HCT116 (cell line): ENCODE data around the gene ZSCAN25. TPM values are rescaled to one million over a fixed set of nuclear protein-coding genes. Genes with fewer than 3 reads are reported as not detected.

Source experiments
- ATAC-seq: fragments of 200-7000 bp; cut with Tn5 transposase; 2 replicates; pipeline ENCODE4 v1.9.1; 2020; ENCODE audit warnings: mild to moderate bottlenecking, moderate library complexity
- BruUV-seq: library from RNA; stranded (reverse); fragments of 400-500 nt; replicated peaks from 2 replicates; lab custom pipeline; 2021; lab: Mats Ljungman, UMichigan
- CTCF ChIA-PET: fragments of 300-600 bp; sonication (Branson Sonifier 250); formaldehyde crosslinking; loops from one replicate; lab custom pipeline; 2021; ENCODE audit warnings: antibody characterized with exemption; lab: Charles Lee
- POLR2A ChIA-PET: fragments of 300-600, 350-600 bp; sonication (Branson Sonifier 250); formaldehyde crosslinking; loops from one replicate; lab custom pipeline; 2021; ENCODE audit warnings: antibody characterized with exemption; lab: Charles Lee
- RAD21 ChIA-PET, 2 experiments: fragments of 300-600 bp; sonication (Branson Sonifier 250); formaldehyde crosslinking; loops; one replicate each; lab custom pipeline; 2023; ENCODE audit warnings: low total read pairs in 2 of 2; ENCODE audit not compliant: uncharacterized antibody in 2 of 2, unreplicated experiment in 2 of 2, low non-redundant PET in 1 of 2; lab: Charles Lee
- DNase-seq: peaks from one replicate; pipeline ENCODE4 v3.0.0-alpha.2; 2010; ENCODE audit warnings: low read depth, low spot score
- H2AFZ ChIP-seq: fragments of 200-600 bp; shearing (Covaris generic), sonication (generic); 2 replicates; pipeline ENCODE4 v1.6.1; 2017; ENCODE audit warnings: low read depth, mixed run types, mixed read lengths, antibody characterized with exemption, low read length; ENCODE audit not compliant: poor library complexity, severe bottlenecking
- H3K27ac ChIP-seq: 2 replicates; pipeline ENCODE4 v1.5.1; 2012; ENCODE audit warnings: low read depth, low read length
- H3K27me3 ChIP-seq: fragments of 200-600 bp; sonication (generic); 2 replicates; pipeline ENCODE4 v1.6.1; 2016; ENCODE audit warnings: mixed run types, low read length, mixed read lengths; ENCODE audit not compliant: insufficient read depth
- H3K36me3 ChIP-seq, 2 experiments: fragments of 200-500 bp in 1 of 2; fragments of 200-600 bp in 1 of 2; sonication (Bioruptor generic) in 1 of 2; sonication (generic) in 1 of 2; 2 replicates each; pipeline versions ENCODE4 v1.5.1 to v1.6.1; 2014 to 2016; ENCODE audit warnings: low read length in 2 of 2, inconsistent platforms in 1 of 2, mixed read lengths in 1 of 2, mixed run types in 1 of 2; ENCODE audit not compliant: insufficient read depth in 2 of 2, control insufficient read depth in 1 of 2
- H3K4me1 ChIP-seq, 2 experiments: fragments of 200-600 bp in 1 of 2; sonication (generic) in 1 of 2; 2 replicates each; pipeline versions ENCODE4 v1.5.1 to v1.6.1; 2012 to 2017; ENCODE audit warnings: low read length in 2 of 2, inconsistent platforms in 1 of 2, mild to moderate bottlenecking in 1 of 2, mixed read lengths in 1 of 2, mixed run types in 1 of 2, moderate library complexity in 1 of 2; ENCODE audit not compliant: insufficient read depth in 2 of 2, control insufficient read depth in 1 of 2
- H3K4me2 ChIP-seq: fragments of 200-600 bp; sonication (generic); 2 replicates; pipeline ENCODE4 v1.6.1; 2017; ENCODE audit warnings: mixed run types, low read length, mixed read lengths
- H3K4me3 ChIP-seq, 2 experiments: fragments of 200-600 bp in 1 of 2; sonication (generic) in 1 of 2; replicated peaks in 1 of 2; 2 replicates each; pipeline ENCODE4 v1.5.1; 2011 to 2016; ENCODE audit warnings: low read length in 2 of 2, control low read depth in 1 of 2, low read depth in 1 of 2, mild to moderate bottlenecking in 1 of 2, mixed read lengths in 1 of 2, mixed run types in 1 of 2
- H3K79me2 ChIP-seq: fragments of 200-600 bp; sonication (generic); 2 replicates; pipeline ENCODE4 v1.6.1; 2017; ENCODE audit warnings: mild to moderate bottlenecking, mixed run types, low read length, moderate library complexity, mixed read lengths; ENCODE audit not compliant: insufficient read depth
- H3K9ac ChIP-seq: fragments of 200-600 bp; sonication (generic); 2 replicates; pipeline ENCODE4 v1.6.1; 2016; ENCODE audit warnings: low read length, mixed read lengths
- H3K9me2 ChIP-seq: fragments of 200-600 bp; sonication (generic), shearing (Covaris generic); 2 replicates; pipeline ENCODE4 v1.6.1; 2017; ENCODE audit warnings: mixed run types, mild to moderate bottlenecking, moderate library complexity; ENCODE audit not compliant: insufficient read depth
- H3K9me3 ChIP-seq, 2 experiments: fragments of 200-500 bp in 1 of 2; fragments of 200-600 bp in 1 of 2; sonication (Bioruptor generic) in 1 of 2; sonication (generic) in 1 of 2; 2 replicates each; pipeline ENCODE4 v1.6.1; 2014 to 2017; ENCODE audit warnings: low read length in 2 of 2, mixed read lengths in 2 of 2, inconsistent platforms in 1 of 2, low read depth in 1 of 2, mild to moderate bottlenecking in 1 of 2, mixed run types in 1 of 2, moderate library complexity in 1 of 2; ENCODE audit not compliant: control insufficient read depth in 1 of 2, insufficient read depth in 1 of 2
- H4K20me1 ChIP-seq: fragments of 200-600 bp; sonication (generic), shearing (Covaris generic); 2 replicates; pipeline ENCODE4 v1.6.1; 2017; ENCODE audit warnings: mixed run types, mild to moderate bottlenecking, moderate library complexity; ENCODE audit not compliant: insufficient read depth
- CBX3 ChIP-seq: IDR thresholded peaks from 2 replicates; pipeline ENCODE4 v1.6.1; 2012; ENCODE audit warnings: low read depth
- EGR1 ChIP-seq: IDR thresholded peaks from 2 replicates; pipeline ENCODE4 v1.6.1; 2012; ENCODE audit warnings: low read depth
- EZH2phosphoT487 ChIP-seq: fragments of 200-600 bp; IDR thresholded peaks from 2 replicates; pipeline ENCODE4 v1.6.1; 2018; ENCODE audit warnings: antibody characterized with exemption, borderline replicate concordance
- POLR2AphosphoS5 ChIP-seq: IDR thresholded peaks from 2 replicates; pipeline ENCODE4 v1.6.1; 2011; ENCODE audit warnings: mild to moderate bottlenecking, low read depth, low read length, moderate library complexity
- RAD21 ChIP-seq: IDR thresholded peaks from 2 replicates; pipeline ENCODE4 v1.6.1; 2012; ENCODE audit warnings: low read depth, mild to moderate bottlenecking
- REST ChIP-seq: IDR thresholded peaks from 2 replicates; pipeline ENCODE4 v1.6.1; 2012; ENCODE audit warnings: low read depth
- SIN3A ChIP-seq: IDR thresholded peaks from 2 replicates; pipeline ENCODE4 v1.6.1; 2012; ENCODE audit warnings: low read depth
- SP1 ChIP-seq: IDR thresholded peaks from 2 replicates; pipeline ENCODE4 v1.6.1; 2012; ENCODE audit warnings: low read depth
- TCF7L2 ChIP-seq: IDR thresholded peaks from 2 replicates; pipeline ENCODE4 v1.7.0; 2011; ENCODE audit warnings: borderline replicate concordance, inconsistent platforms; ENCODE audit not compliant: insufficient read depth, insufficient read length; ENCODE audit errors: extremely low read depth
- ZFX ChIP-seq: fragments of 450-650 bp; IDR thresholded peaks from 2 replicates; pipeline ENCODE4 v1.6.1; 2017
- ZNF274 ChIP-seq: fragments of 200-500 bp; sonication (Bioruptor generic); IDR thresholded peaks from 2 replicates; pipeline ENCODE4 v1.6.1; 2014; ENCODE audit warnings: mild to moderate bottlenecking, low read depth, low read length, inconsistent platforms
- intact Hi-C: fragments of 100-400 bp; cut with micrococcal nuclease; formaldehyde crosslinking; loops from 2 replicates; pipeline ENCODE4 v1.10.0; 2022
- total RNA-seq: library from RNA; stranded (reverse); gene quantifications from one replicate; pipeline ENCODE4 v1.2.1, GENCODE V29; 2021; ENCODE audit not compliant: unreplicated experiment
- TF ChIP-seq, protein P1 (sequence below): IDR thresholded peaks from 2 replicates; pipeline ENCODE4 v1.6.1; 2012

Gene ZSCAN25
- total RNA-seq, 1 experiment from 2014 or later = 14.0 TPM

DNA sequence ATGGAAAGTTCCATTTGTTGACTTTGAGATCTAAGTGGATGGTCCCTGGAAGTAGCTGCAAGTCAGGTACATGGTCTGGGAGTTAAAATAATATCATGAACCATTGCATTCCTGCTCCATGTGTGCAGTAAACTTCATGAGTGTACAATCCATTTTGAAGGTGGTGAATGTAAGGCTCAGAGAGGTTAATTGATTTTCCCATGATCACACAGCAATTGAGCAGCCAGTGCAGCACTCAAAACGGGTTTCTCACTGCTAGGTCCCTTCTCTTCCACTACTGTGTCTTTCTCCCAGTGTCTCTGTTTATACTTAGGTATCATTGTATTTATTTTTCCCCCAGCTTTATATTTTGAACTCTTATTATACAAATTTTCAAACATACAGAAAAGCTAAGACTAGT lies 9.9 kb downstream of the ZSCAN25 start:
- CTCF ChIA-PET = no interaction called here
- intact Hi-C loops = no loop called here
- no peak for TF ChIP-seq CBX3
- no peak for TF ChIP-seq TCF7L2
- TF ChIP-seq RAD21 = no peak
- TF ChIP-seq, protein P1, sequence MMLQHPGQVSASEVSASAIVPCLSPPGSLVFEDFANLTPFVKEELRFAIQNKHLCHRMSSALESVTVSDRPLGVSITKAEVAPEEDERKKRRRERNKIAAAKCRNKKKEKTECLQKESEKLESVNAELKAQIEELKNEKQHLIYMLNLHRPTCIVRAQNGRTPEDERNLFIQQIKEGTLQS = no peak
- TF ChIP-seq POLR2AphosphoS5 = no peak
- no peak for TF ChIP-seq EZH2phosphoT487
- no peak for TF ChIP-seq EGR1
- TF ChIP-seq SIN3A = no peak
- TF ChIP-seq, all 23 proteins: peak for 0
- peaks cover 38 to 63% of the 10 kb centered on the region in 2 experiments; a peak in 3 of 4 replicates for H3K36me3 ChIP-seq
- no peak overlapping the region for H3K4me3 ChIP-seq
- no peaks in the 10 kb centered on the region for H3K4me1 ChIP-seq
- DNase-seq (no peak), ATAC-seq (no peak)
- H3K9me2 ChIP-seq = no peaks in the 10 kb centered on the region
- H3K27ac ChIP-seq = no peak overlapping the region
- no peaks in the 10 kb centered on the region for H3K27me3 ChIP-seq
- peaks cover 17% of the 10 kb centered on the region for H3K79me2 ChIP-seq
- no peaks in the 10 kb centered on the region for H3K9me3 ChIP-seq
- H2AFZ ChIP-seq = no peak overlapping the region
- ChIA-PET POLR2A (no interaction called here), RAD21 (no interaction called here)
- H3K4me2 ChIP-seq = no peak overlapping the region
- no TSS peak for BruUV-seq
- no peak overlapping the region for H3K9ac ChIP-seq
- peaks cover 5% of the 10 kb centered on the region; the same call in 1 of the 2 replicates for H4K20me1 ChIP-seq

DNA sequence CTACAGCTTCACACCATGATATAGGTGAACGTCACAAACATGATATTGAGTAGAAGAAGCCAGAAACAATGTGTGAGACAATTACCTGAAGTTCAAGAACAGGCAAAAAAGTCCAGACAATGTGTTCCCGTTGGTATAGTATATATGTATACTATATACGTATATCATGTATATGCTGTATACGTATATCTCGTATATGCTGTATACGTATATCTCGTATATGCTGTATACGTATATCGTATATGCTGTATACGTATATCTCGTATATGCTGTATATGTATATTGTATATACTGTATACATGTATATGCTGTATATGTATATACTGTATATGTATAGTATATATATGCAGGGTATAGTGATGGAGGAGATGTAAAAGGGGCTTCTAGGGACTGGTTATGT lies 10.8 kb downstream of the ZSCAN25 start:
- Histone ChIP-seq H3K27ac (no peak overlapping the region), H3K4me2 (no peak overlapping the region), H4K20me1 (peaks cover 7% of the 10 kb centered on the region; the same call in 1 of the 2 replicates), H3K9me2 (no peaks in the 10 kb centered on the region), H3K9ac (no peak overlapping the region), H3K4me3 (no peak overlapping the region), H2AFZ (no peak overlapping the region), H3K9me3 (no peaks in the 10 kb centered on the region), H3K79me2 (peaks cover 17% of the 10 kb centered on the region), H3K27me3 (no peaks in the 10 kb centered on the region), H3K4me1 (no peaks in the 10 kb centered on the region), H3K36me3 (peaks cover 38 to 59% of the 10 kb centered on the region in 2 experiments; a peak in 3 of 4 replicates)
- ChIA-PET POLR2A (no interaction called here), CTCF (no interaction called here), RAD21 (no interaction called here)
- no TSS peak for BruUV-seq
- no peak for DNase-seq
- no peak for TF ChIP-seq SIN3A
- no peak for TF ChIP-seq REST
- TF ChIP-seq POLR2AphosphoS5 = no peak
- TF ChIP-seq ZNF274 = no peak
- no peak for TF ChIP-seq ZFX
- no peak for TF ChIP-seq SP1
- no peak for TF ChIP-seq TCF7L2
- ATAC-seq = no peak
- intact Hi-C loops = no loop called here
